Smooth muscle cell (in vitro differentiated cells): ENCODE results near the gene XRN2. TPM values are rescaled to one million over a fixed set of nuclear protein-coding genes. Genes with fewer than 3 reads are reported as not detected.

Experiments
- DNase-seq: peaks from one replicate; lab custom pipeline; 2025; ENCODE audit not compliant: unreplicated experiment; lab: John Stamatoyannopoulos, UW
- H2AFZ ChIP-seq: fragments of 200-600 bp; sonication (generic); 2 replicates; pipeline ENCODE4 v1.6.0; 2016; ENCODE audit warnings: antibody characterized with exemption, low read depth, mild to moderate bottlenecking
- H3F3A ChIP-seq: fragments of 200-600 bp; sonication (generic); 2 replicates; pipeline ENCODE4 v1.6.0; 2017; ENCODE audit warnings: antibody characterized with exemption, low read depth
- H3K27ac ChIP-seq: fragments of 200-600 bp; sonication (generic); 2 replicates; pipeline ENCODE4 v1.5.1; 2016; ENCODE audit warnings: low read depth, mild to moderate bottlenecking
- H3K27me3 ChIP-seq: fragments of 200-600 bp; sonication (generic); 2 replicates; pipeline ENCODE4 v1.6.1; 2016; ENCODE audit warnings: low read depth, mild to moderate bottlenecking
- H3K36me3 ChIP-seq: fragments of 200-600 bp; sonication (generic); 2 replicates; pipeline ENCODE4 v1.5.1; 2016; ENCODE audit warnings: low read depth
- H3K4me1 ChIP-seq: fragments of 200-600 bp; sonication (generic); 2 replicates; pipeline ENCODE4 v1.5.1; 2016; ENCODE audit warnings: low read depth
- H3K4me2 ChIP-seq: fragments of 200-600 bp; sonication (generic); 2 replicates; pipeline ENCODE4 v1.6.0; 2016; ENCODE audit warnings: mild to moderate bottlenecking
- H3K4me3 ChIP-seq: fragments of 200-600 bp; sonication (generic); 2 replicates; pipeline ENCODE4 v1.5.1; 2016; ENCODE audit warnings: mild to moderate bottlenecking
- H3K79me2 ChIP-seq: fragments of 200-600 bp; sonication (generic); 2 replicates; pipeline ENCODE4 v1.6.0; 2016; ENCODE audit warnings: low read depth, mild to moderate bottlenecking
- H3K9ac ChIP-seq: fragments of 200-600 bp; sonication (generic); 2 replicates; pipeline ENCODE4 v1.6.0; 2016; ENCODE audit warnings: low read depth
- H3K9me3 ChIP-seq: fragments of 200-600 bp; sonication (generic); replicated peaks from 2 replicates; pipeline ENCODE4 v1.5.1; 2016; ENCODE audit warnings: low read depth
- H4K20me1 ChIP-seq: fragments of 200-600 bp; sonication (generic); 2 replicates; pipeline ENCODE4 v1.6.0; 2016; ENCODE audit warnings: low read depth
- CTCF ChIP-seq: fragments of 200-600 bp; sonication (generic); IDR thresholded peaks from 2 replicates; pipeline ENCODE4 v1.5.1; 2017; ENCODE audit warnings: borderline replicate concordance, mild to moderate bottlenecking, antibody characterized with exemption; ENCODE audit not compliant: insufficient read depth, poor library complexity, severe bottlenecking
- WGBS: methylation state at CpG from one replicate; pipeline ENCODE4 v1.1.7; 2016; ENCODE audit warnings: low lambda C conversion rate; 5-methylcytosine and 5-hydroxymethylcytosine counted together
- polyA plus RNA-seq: library from polyadenylated mRNA; unstranded; fragments of >200 nt; fragmentation: Nextera tagmentation; extraction: Ambion mirVana; gene quantifications from 2 replicates; pipeline ENCODE4 v1.2.1, GENCODE V29; 2016
- total RNA-seq: library from RNA; depleted of rRNA; stranded (reverse); fragments of >200 nt; gene quantifications from 2 replicates; pipeline ENCODE4 v1.2.3, GENCODE V29; 2014

Gene XRN2
- total and polyA plus RNA-seq, 2 experiments from 2014 or later: 43.4 to 83.7 TPM

- no peak for TF ChIP-seq CTCF
- Histone ChIP-seq H3K79me2 (peaks cover 6% of the 10 kb centered on the region), H3K4me2 (no peak overlapping the region), H2AFZ (no peak overlapping the region), H3F3A (no peaks in the 10 kb centered on the region), H3K9ac (no peak overlapping the region), H3K27ac (no peak overlapping the region), H4K20me1 (peaks cover 26% of the 10 kb centered on the region), H3K4me3 (no peak overlapping the region), H3K27me3 (no peaks in the 10 kb centered on the region), H3K9me3 (no peaks in the 10 kb centered on the region), H3K36me3 (peaks cover 39% of the 10 kb centered on the region), H3K4me1 (no peaks in the 10 kb centered on the region)
- WGBS: 80% methylated on average over 1 of the region's 1 CpG
- DNase-seq: no peak
Observed at GRCh38 chr20:21344961-21345360, 41.8 kb downstream of the XRN2 start.

- Histone ChIP-seq H2AFZ (no peak overlapping the region), H3K27me3 (no peaks in the 10 kb centered on the region), H3K9me3 (no peaks in the 10 kb centered on the region), H3F3A (no peaks in the 10 kb centered on the region), H3K4me3 (no peak overlapping the region), H4K20me1 (peaks cover 21% of the 10 kb centered on the region), H3K9ac (no peak overlapping the region), H3K4me1 (no peaks in the 10 kb centered on the region), H3K27ac (no peak overlapping the region), H3K79me2 (peaks cover 18% of the 10 kb centered on the region), H3K4me2 (no peak overlapping the region), H3K36me3 (peaks cover 22% of the 10 kb centered on the region)
- no peak for DNase-seq
- TF ChIP-seq CTCF: no peak
Observed at GRCh38 chr20:21352703-21353102, 49.6 kb downstream of the XRN2 start.

DNA sequence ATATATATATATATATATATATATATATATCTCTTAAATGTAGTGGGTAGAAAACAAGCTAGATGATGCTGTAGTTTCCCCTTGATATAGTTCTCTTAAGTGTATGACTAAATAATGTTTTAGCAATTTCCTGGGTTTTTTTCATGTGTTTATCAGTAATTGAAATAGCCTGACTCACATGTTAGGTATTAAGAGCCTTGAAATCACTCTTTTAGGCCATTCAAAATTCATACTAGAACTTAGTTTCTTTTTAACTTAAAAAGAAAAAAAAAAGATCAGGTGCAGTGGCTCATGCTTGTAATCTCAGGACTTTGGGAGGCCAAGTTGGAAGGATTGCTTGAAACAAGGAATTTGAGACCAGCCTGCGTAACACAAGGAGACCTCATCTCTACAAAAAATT is 50.1 kb downstream of the XRN2 start:
- Histone ChIP-seq H3F3A (no peaks in the 10 kb centered on the region), H3K4me3 (no peak overlapping the region), H2AFZ (no peak overlapping the region), H3K79me2 (peaks cover 18% of the 10 kb centered on the region), H3K27me3 (no peaks in the 10 kb centered on the region), H3K27ac (no peak overlapping the region), H3K36me3 (peaks cover 19% of the 10 kb centered on the region), H4K20me1 (peaks cover 21% of the 10 kb centered on the region), H3K9me3 (no peaks in the 10 kb centered on the region), H3K9ac (no peak overlapping the region), H3K4me1 (no peaks in the 10 kb centered on the region), H3K4me2 (no peak overlapping the region)
- TF ChIP-seq CTCF: no peak
- no peak for DNase-seq
- WGBS: 96% methylated on average over 1 of the region's 1 CpG

- Histone ChIP-seq H3K36me3 (peaks cover 13% of the 10 kb centered on the region), H4K20me1 (peaks cover 27% of the 10 kb centered on the region), H3K4me3 (no peak overlapping the region), H3F3A (no peaks in the 10 kb centered on the region), H3K4me2 (no peak overlapping the region), H2AFZ (no peak overlapping the region), H3K4me1 (no peaks in the 10 kb centered on the region), H3K9ac (no peak overlapping the region), H3K9me3 (no peaks in the 10 kb centered on the region), H3K79me2 (peaks cover 6% of the 10 kb centered on the region), H3K27me3 (no peaks in the 10 kb centered on the region), H3K27ac (no peak overlapping the region)
- DNase-seq: no peak
- no peak for TF ChIP-seq CTCF
- WGBS: 3% methylated on average over 1 of the region's 1 CpG
Observed at GRCh38 chr20:21355981-21356380, 52.9 kb downstream of the XRN2 start.
